ENCODE measurements around the gene CCDC61. TPM values are rescaled to one million over a fixed set of nuclear protein-coding genes. Genes with fewer than 3 reads are reported as not detected.

CCDC61 gene
- total RNA-seq, 1 donor: 5.7 TPM

DNA sequence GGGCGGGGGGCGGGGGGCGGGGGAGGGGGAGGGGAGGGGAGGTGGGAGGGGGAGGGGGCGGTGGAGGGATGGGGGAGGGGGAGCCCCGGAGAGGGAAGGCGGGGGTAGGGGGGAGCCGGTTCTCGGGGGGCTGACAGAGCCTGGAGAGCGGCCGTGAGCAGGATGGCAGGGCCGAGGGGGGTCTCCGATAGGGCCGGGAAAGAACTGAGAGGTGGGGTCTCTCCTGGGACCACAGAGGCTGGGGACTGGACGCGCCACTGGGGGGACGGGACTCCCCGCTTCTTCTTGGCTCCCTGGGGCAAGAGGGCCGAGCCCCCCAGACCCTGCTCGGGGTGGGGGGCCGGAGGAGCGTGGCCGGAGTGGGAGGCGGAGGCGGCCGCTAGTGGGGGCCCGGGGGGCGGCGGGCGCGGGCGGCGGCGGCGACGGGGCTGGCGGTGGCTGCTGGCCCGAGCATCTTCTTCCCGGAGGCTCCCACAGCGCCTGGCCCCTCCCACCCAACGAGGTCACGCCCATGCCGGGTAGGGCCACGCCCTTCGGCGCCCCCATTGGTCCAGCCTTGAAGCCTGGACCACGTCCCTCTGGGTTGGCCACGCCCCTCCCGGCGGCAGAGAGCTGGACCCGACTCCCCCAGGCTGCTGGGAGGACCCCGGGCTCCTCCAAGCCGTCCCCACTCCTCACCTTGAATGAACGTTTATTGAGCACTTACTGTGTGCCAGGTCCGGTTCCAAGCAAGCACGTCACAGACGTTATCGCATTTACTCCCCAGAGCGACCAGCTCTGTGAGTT, 21.5 kb upstream of the CCDC61 start, which contains the start of gene NOVA2:
Gene NOVA2 (minus strand): TSS at position 313 of the 786 bp plus-strand sequence. CDS start 514 bp downstream, outside the sequence.
- TF ChIP-seq, protein P1, sequence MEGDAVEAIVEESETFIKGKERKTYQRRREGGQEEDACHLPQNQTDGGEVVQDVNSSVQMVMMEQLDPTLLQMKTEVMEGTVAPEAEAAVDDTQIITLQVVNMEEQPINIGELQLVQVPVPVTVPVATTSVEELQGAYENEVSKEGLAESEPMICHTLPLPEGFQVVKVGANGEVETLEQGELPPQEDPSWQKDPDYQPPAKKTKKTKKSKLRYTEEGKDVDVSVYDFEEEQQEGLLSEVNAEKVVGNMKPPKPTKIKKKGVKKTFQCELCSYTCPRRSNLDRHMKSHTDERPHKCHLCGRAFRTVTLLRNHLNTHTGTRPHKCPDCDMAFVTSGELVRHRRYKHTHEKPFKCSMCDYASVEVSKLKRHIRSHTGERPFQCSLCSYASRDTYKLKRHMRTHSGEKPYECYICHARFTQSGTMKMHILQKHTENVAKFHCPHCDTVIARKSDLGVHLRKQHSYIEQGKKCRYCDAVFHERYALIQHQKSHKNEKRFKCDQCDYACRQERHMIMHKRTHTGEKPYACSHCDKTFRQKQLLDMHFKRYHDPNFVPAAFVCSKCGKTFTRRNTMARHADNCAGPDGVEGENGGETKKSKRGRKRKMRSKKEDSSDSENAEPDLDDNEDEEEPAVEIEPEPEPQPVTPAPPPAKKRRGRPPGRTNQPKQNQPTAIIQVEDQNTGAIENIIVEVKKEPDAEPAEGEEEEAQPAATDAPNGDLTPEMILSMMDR (IDR thresholded peaks at IDR 0.05; ENCODE audit: insufficient read depth, low read length): no peak
- peak; percentile 77 for DNase-seq (ENCODE audit: low read depth)
- peak within 1 kb of the TSS; percentile 75 for H3K4me3 ChIP-seq (ENCODE audit: low read depth, low read length)

- DNase-seq (ENCODE audit: low read depth): no peak
- TF ChIP-seq, protein P1 (IDR thresholded peaks at IDR 0.05; ENCODE audit: insufficient read depth, low read length): no peak
- no peak overlapping the region for H3K4me3 ChIP-seq (ENCODE audit: low read depth, low read length)
These were observed 19.8 kb upstream of the CCDC61 start for GRCh38 chr19:45975306-45976070.

DNA sequence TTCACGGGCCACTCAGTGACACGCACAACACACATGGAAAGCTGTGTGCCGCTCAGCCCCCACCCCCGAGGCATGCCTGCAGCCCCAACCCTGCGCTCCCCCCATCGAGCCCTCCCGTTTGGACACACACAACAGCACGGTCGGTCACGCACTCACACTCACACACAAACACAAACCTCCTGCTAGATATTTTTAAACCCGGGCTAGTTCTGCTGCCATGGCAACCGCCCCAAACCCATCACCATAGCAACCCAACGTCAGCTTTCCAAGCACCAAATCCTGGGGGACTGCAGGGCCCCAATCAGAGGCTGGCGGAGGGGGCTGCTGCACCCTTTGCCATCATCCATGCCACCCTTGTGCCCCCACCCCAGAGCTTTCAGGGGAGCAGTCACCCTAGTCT, 19.1 kb upstream of the CCDC61 start:
- H3K4me3 ChIP-seq (ENCODE audit: low read depth, low read length): no peak overlapping the region
- DNase-seq (ENCODE audit: low read depth): no peak
- TF ChIP-seq, protein P1 (IDR thresholded peaks at IDR 0.05; ENCODE audit: insufficient read depth, low read length): no peak

DNA sequence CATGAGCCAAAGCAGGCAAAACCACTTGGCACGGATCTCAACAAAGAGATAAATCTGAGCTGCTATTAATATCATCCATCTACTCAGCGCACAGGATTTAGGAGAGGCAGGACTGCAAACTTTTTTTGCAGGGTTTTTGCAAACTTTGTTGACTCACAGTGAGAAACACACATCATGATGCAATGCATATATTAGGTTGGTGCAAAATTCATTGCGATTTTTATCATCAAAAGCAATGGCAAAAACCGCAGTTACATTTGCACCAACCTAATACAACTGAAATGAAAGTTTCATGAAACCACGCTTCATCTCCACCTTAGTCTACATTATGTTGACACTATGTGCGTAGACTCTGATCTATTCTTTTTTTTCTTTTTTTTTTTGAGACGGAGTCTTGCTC, 17.1 kb upstream of the CCDC61 start:
- H3K4me3 ChIP-seq (ENCODE audit: low read depth, low read length): no peak overlapping the region
- TF ChIP-seq, protein P1 (IDR thresholded peaks at IDR 0.05; ENCODE audit: insufficient read depth, low read length): no peak
- DNase-seq (ENCODE audit: low read depth): no peak

DNA sequence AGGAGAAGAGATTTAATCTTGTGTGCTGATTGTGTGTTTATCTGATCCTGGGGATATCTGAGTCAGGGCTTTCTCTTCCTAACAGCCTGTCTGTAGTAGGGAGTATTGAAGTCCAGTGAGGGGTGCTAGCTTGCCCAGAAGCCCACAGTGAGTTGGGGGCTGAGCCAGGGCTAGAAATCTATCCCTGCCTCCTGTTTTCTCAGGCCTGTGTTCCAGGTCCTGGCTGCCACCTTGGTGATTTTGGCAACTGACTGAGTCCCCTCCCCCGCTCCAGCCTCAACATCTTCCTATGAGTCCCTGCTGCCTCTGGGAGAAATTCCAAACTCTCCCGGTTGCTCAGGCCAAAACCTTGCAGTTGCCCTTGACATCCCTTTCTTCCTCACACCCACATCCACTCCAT, 13.9 kb upstream of the CCDC61 start:
- DNase-seq (ENCODE audit: low read depth): peak; percentile 70
- TF ChIP-seq, protein P1 (IDR thresholded peaks at IDR 0.05; ENCODE audit: insufficient read depth, low read length): peak; percentile 7
- no peak overlapping the region for H3K4me3 ChIP-seq (ENCODE audit: low read depth, low read length)

DNA sequence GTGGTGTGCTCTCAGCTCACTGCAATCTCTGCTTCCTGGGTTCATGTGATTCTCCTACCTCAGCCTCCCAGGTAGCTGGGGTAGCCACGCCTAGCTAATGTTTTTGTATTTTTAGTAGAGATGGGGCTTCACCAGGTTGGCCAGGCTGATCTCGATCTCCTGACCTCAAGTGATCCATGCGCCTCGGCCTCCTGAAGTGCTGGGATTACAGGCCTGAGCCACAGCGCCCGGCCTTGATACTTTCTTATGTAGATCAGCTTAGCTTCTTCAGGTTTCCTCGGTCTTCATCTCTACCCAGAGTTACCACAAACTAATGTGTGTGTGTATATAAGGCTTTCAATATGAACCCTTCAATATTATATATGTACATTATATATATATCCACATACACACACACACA, 9.9 kb upstream of the CCDC61 start:
- DNase-seq (ENCODE audit: low read depth): no peak
- H3K4me3 ChIP-seq (ENCODE audit: low read depth, low read length): no peak overlapping the region
- TF ChIP-seq, protein P1 (IDR thresholded peaks at IDR 0.05; ENCODE audit: insufficient read depth, low read length): no peak

All from fibroblast of the aortic adventitia (primary cell).